Measurements from ENCODE around the gene ATOSB. TPM values are rescaled to one million over a fixed set of nuclear protein-coding genes. Genes with fewer than 3 reads are reported as not detected.

Gene ATOSB
- total and polyA plus RNA-seq, 2 of the 8 experiments (the other 6 are each of a cell fraction or from before 2014, with no cell fraction given) = 6.9 to 10.4 TPM

GRCh38 chr9:35085078-35085477 lies 30.6 kb downstream of the ATOSB start:
- Histone ChIP-seq H2AK5ac (ENCODE audit: low read depth, low read length) (no peak overlapping the region), H3K79me1 (ENCODE audit: low read depth, low read length) (no peaks in the 10 kb centered on the region), H3K9ac (replicated peaks in 1 of 4; ENCODE audit: extremely low read depth in 1 of 4, low read depth in 3 of 4, low read length in 3 of 4) (no peak overlapping the region), H2BK120ac (replicated peaks; ENCODE audit: low read depth, low read length) (no peak overlapping the region), H3K9me3 (ENCODE audit: insufficient read depth in 2 of 2, low read depth in 1 of 2, low read length in 1 of 2) (no peaks in the 10 kb centered on the region), H2BK15ac (ENCODE audit: low read length) (no peak overlapping the region), H3K4me3 (ENCODE audit: extremely low read depth in 1 of 4, insufficient read depth in 2 of 4, low read depth in 3 of 4, low read length in 4 of 4) (no peak overlapping the region), H4K91ac (replicated peaks; ENCODE audit: insufficient read length, low read length) (no peak overlapping the region), H2BK12ac (ENCODE audit: low read depth, low read length) (no peak overlapping the region), H3K27ac (ENCODE audit: low read depth, low read length) (no peak overlapping the region), H2BK20ac (ENCODE audit: low read length) (no peak overlapping the region), H3K4me1 (replicated peaks in 1 of 4; ENCODE audit: control insufficient read depth in 3 of 4, insufficient read depth in 4 of 4, low read length in 3 of 4) (no peaks in the 10 kb centered on the region), H3K79me2 (ENCODE audit: control insufficient read depth in 1 of 2, insufficient read depth in 2 of 2, low read length in 2 of 2) (no peaks in the 10 kb centered on the region), H3K18ac (ENCODE audit: extremely low read depth, low read length) (no peak overlapping the region), H3K27me3 (replicated peaks in 1 of 4; ENCODE audit: control insufficient read depth in 3 of 4, extremely low read depth in 1 of 4, insufficient read depth in 3 of 4, low read length in 3 of 4) (no peaks in the 10 kb centered on the region), H3K14ac (ENCODE audit: insufficient read length) (no peak overlapping the region), H4K5ac (ENCODE audit: insufficient read length, low read depth, low read length) (no peak overlapping the region), H3K36me3 (ENCODE audit: control insufficient read depth in 2 of 4, insufficient read depth in 4 of 4, low read length in 3 of 4) (peaks cover 5 to 12% (median 9%) of the 10 kb centered on the region in 4 experiments; a peak in 6 of 8 replicates), H3K4ac (replicated peaks; ENCODE audit: insufficient read length, low read depth, low read length) (no peak overlapping the region), H4K20me1 (replicated peaks in 1 of 2; ENCODE audit: control insufficient read depth in 1 of 2, insufficient read depth in 2 of 2, low read length in 2 of 2) (no peaks in the 10 kb centered on the region), H2BK5ac (ENCODE audit: low read depth, low read length) (no peak overlapping the region), H3K56ac (replicated peaks; ENCODE audit: insufficient read length, low read depth, low read length) (no peak overlapping the region), H3K23me2 (ENCODE audit: low read depth, low read length) (peaks cover under 1% of the 10 kb centered on the region; the same call in 1 of the 2 replicates), H4K8ac (ENCODE audit: extremely low read depth, insufficient read depth, low read length) (no peak overlapping the region), H2AFZ (ENCODE audit: low read length) (no peak overlapping the region), H3K4me2 (ENCODE audit: insufficient read depth in 1 of 2, low read depth in 2 of 2, low read length in 2 of 2) (no peak overlapping the region), H3K23ac (ENCODE audit: insufficient read length) (no peak overlapping the region)
- ChIA-PET CTCF (ENCODE audit: partially characterized antibody) (no interaction called here), POLR2A (ENCODE audit: partially characterized antibody) (interaction anchor here (1.3 to 2.1 kb wide), 2 partner anchors 9 to 12 kb away, joined by 4 to 8 read pairs; partner anchors contain the start of gene PIGO)
- no peak for FAIRE-seq
- 94% methylated on average over 2 of the region's 2 CpGs; no CpG with 5 or more reads in 1 of the 2 experiments for WGBS, 2 experiments (ENCODE audit: extremely low coverage in 1 of 2, insufficient coverage in 1 of 2, insufficient read length in 1 of 2, insufficient replicate concordance in 2 of 2, low coverage in 1 of 2, low lambda C conversion rate in 2 of 2, missing lambda C conversion rate in 1 of 2)
- TF ChIP-seq CEBPB (IDR thresholded peaks at IDR 0.05; ENCODE audit: low read depth, low read length) (no peak), BRCA1 (IDR thresholded peaks at IDR 0.05; ENCODE audit: low read depth, low read length) (no peak), TEAD4 (IDR thresholded peaks at IDR 0.05; ENCODE audit: low read depth, low read length) (no peak), BCL11A (IDR thresholded peaks at IDR 0.05; ENCODE audit: low read depth in 2 of 2, low read length in 2 of 2) (no peak)
- no peak for DNase-seq (ENCODE audit: low read depth in 1 of 2, low spot score in 2 of 2)

Measured in H1 (cell line).